K562 (cell line): ENCODE results near the gene PXN. TPM values are rescaled to one million over a fixed set of nuclear protein-coding genes. Genes with fewer than 3 reads are reported as not detected.

ENCODE experiments used
- ATF3 ChIP-seq, 2 experiments: fragments of 450-650 bp in 1 of 2; sonication (generic) in 1 of 2; formaldehyde crosslinking in 1 of 2; IDR thresholded peaks in 1 of 2; conservative IDR thresholded peaks in 1 of 2; 2 replicates each; pipeline versions ENCODE4 v1.6.1 to v1.8.1; 2016 to 2023; ENCODE audit warnings: mild to moderate bottlenecking in 2 of 2, moderate library complexity in 2 of 2, inconsistent platforms in 1 of 2, missing genetic modification reagents in 1 of 2
- BCL6 ChIP-seq: fragments of 250-450 bp; sonication (Bioruptor Pico); IDR thresholded peaks from 2 replicates; pipeline ENCODE4 v1.4.0; 2020
- BRCA1 ChIP-seq, 2 experiments: fragments of 450-650 bp in 1 of 2; sonication (generic) in 1 of 2; formaldehyde crosslinking in 1 of 2; IDR thresholded peaks; 2 replicates each; pipeline versions ENCODE4 v1.5.0 to v1.6.1; 2017 to 2020; ENCODE audit warnings: mild to moderate bottlenecking in 1 of 2, missing genetic modification reagents in 1 of 2
- HOMEZ ChIP-seq: fragments of 250-450 bp; sonication (Bioruptor Pico); IDR thresholded peaks from 2 replicates; pipeline ENCODE4 v1.4.0; 2020; ENCODE audit warnings: mild to moderate bottlenecking, moderate library complexity
- TOE1 ChIP-seq, 2 experiments: fragments of 450-650 bp in 1 of 2; sonication (generic) in 1 of 2; formaldehyde crosslinking in 1 of 2; IDR thresholded peaks; 2 replicates each; pipeline versions ENCODE4 v1.7.1 to v1.8.0; 2016 to 2022; ENCODE audit warnings: borderline replicate concordance in 2 of 2, mild to moderate bottlenecking in 2 of 2, antibody characterized with exemption in 1 of 2, inconsistent platforms in 1 of 2, low read depth in 1 of 2, missing genetic modification reagents in 1 of 2, moderate library complexity in 1 of 2
- ZBTB17 ChIP-seq: fragments of 450-650 bp; formaldehyde crosslinking; IDR thresholded peaks from 2 replicates; pipeline ENCODE4 v1.4.0; 2020; ENCODE audit warnings: mild to moderate bottlenecking
- polyA plus RNA-seq, 8 experiments: library from polyadenylated mRNA; depleted of rRNA in 4 of 8; stranded (reverse) in 5 of 8; unstranded in 3 of 8; fragments of >200 nt; fragmentation: Nextera tagmentation in 2 of 8; fragmentation: Illumina TruSeq in 1 of 8; extraction: Ambion mirVana in 2 of 8; extraction: Trizol in 1 of 8; gene quantifications; 2 replicates each; pipeline versions ENCODE4 v1.2.1 to v1.2.3, GENCODE V29; 2011 to 2014; ENCODE audit warnings: inconsistent platforms in 1 of 8, missing spikeins in 1 of 8
- total RNA-seq, 7 experiments: library from RNA; depleted of rRNA in 6 of 7; stranded (reverse); fragments of >200 nt in 6 of 7; fragmentation: Illumina TruSeq in 2 of 7; extraction: Trizol in 2 of 7; gene quantifications; 2 replicates each; pipeline versions ENCODE4 v1.2.1 to v1.2.3, GENCODE V29; 2011 to 2021; ENCODE audit warnings: low replicate concordance in 1 of 7
- TF ChIP-seq, protein P1 (sequence below), 2 experiments: fragments of 450-650 bp; IDR thresholded peaks; 2 replicates each; pipeline ENCODE4 v1.6.1; 2016; ENCODE audit warnings: mild to moderate bottlenecking in 2 of 2, borderline replicate concordance in 1 of 2, low read depth in 1 of 2, moderate library complexity in 1 of 2
- TF ChIP-seq, protein P2 (sequence below): fragments of 250-450 bp; sonication (Bioruptor Pico); IDR thresholded peaks from 2 replicates; pipeline ENCODE4 v1.4.0; 2020; ENCODE audit warnings: borderline replicate concordance

The PXN gene
- total and polyA plus RNA-seq, 9 of the 15 experiments (the other 6 are each of a cell fraction or from before 2014, with no cell fraction given): 4.0 to 74.1 (median 18.6) TPM

GRCh38 chr12:120206228-120206627 lies 59.3 kb downstream of the PXN start (continued):
- TF ChIP-seq HOMEZ (CRISPR knock-in tag) (no peak), TOE1 (IDR thresholded peaks at IDR 0.05; ENCODE audit: borderline replicate concordance) (no peak), TOE1 (CRISPR knock-in tag; IDR thresholded peaks at IDR 0.05; ENCODE audit: borderline replicate concordance, low read depth) (no peak), BCL6 (CRISPR knock-in tag) (no peak), ZBTB17 (CRISPR knock-in tag) (no peak), BRCA1 (IDR thresholded peaks at IDR 0.05) (no peak), BRCA1 (CRISPR knock-in tag; IDR thresholded peaks at IDR 0.05) (no peak), ATF3 (IDR thresholded peaks at IDR 0.05) (no peak), ATF3 (CRISPR knock-in tag; conservative IDR thresholded peaks at IDR 0.05) (no peak)
- TF ChIP-seq, protein P1, sequence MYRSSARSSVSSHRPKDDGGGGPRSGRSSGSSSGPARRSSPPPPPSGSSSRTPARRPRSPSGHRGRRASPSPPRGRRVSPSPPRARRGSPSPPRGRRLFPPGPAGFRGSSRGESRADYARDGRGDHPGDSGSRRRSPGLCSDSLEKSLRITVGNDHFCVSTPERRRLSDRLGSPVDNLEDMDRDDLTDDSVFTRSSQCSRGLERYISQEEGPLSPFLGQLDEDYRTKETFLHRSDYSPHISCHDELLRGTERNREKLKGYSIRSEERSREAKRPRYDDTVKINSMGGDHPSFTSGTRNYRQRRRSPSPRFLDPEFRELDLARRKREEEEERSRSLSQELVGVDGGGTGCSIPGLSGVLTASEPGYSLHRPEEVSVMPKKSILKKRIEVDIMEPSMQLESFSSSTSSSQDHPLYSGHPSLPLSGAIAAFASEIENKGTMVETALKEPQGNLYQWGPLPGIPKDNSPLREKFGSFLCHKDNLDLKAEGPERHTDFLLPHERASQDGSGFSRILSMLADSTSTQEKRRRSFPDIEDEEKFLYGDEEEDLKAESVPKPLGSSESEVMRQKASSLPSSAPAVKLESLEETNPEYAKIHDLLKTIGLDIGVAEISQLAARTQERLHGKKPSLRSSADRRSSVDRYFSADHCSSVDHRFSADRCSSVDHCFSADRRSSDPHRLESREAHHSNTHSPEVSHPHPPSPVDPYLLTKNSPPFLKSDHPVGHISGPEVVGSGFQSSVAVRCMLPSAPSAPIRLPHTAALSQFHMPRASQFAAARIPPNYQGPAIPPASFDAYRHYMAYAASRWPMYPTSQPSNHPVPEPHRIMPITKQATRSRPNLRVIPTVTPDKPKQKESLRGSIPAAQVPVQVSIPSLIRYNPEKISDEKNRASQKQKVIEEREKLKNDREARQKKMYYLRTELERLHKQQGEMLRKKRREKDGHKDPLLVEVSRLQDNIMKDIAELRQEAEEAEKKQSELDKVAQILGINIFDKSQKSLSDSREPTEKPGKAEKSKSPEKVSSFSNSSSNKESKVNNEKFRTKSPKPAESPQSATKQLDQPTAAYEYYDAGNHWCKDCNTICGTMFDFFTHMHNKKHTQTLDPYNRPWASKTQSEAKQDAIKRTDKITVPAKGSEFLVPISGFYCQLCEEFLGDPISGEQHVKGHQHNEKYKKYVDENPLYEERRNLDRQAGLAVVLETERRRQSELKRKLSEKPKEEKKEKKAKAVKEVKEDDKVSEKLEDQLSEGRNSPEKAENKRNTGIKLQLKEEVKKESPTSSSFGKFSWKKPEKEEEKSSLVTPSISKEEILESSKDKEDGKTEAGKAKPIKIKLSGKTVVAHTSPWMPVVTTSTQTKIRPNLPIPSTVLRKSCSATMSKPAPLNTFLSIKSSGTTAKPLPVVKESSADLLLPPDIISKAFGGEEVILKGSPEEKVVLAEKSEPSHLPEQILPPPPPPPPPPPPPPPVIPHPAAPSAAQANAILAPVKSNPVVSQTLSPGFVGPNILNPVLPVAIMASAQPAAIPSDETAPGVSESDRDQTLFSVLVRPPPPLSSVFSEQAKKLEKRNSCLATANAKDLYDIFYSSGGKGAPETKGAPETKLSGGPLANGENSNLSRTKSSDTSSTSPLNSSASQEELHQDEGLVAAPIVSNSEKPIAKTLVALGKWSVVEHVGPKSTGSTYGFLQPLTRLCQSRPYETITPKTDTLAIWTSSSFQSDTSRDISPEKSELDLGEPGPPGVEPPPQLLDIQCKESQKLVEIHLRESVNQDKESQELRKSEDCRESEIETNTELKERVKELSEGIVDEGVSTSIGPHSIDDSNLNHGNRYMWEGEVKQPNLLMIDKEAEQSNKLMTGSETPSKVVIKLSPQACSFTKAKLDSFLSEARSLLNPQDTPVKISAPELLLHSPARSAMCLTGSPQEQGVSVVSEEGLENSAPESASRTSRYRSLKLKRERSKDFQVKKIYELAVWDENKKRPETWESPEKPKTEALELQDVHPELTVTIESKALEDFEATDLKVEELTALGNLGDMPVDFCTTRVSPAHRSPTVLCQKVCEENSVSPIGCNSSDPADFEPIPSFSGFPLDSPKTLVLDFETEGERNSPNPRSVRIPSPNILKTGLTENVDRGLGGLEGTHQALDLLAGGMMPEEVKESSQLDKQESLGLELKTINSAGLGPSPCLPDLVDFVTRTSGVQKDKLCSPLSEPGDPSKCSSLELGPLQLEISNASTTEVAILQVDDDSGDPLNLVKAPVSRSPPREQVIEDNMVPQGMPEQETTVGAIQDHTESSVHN (IDR thresholded peaks at IDR 0.05; ENCODE audit: borderline replicate concordance in 1 of 2, low read depth in 1 of 2): no peak
- TF ChIP-seq, protein P2, sequence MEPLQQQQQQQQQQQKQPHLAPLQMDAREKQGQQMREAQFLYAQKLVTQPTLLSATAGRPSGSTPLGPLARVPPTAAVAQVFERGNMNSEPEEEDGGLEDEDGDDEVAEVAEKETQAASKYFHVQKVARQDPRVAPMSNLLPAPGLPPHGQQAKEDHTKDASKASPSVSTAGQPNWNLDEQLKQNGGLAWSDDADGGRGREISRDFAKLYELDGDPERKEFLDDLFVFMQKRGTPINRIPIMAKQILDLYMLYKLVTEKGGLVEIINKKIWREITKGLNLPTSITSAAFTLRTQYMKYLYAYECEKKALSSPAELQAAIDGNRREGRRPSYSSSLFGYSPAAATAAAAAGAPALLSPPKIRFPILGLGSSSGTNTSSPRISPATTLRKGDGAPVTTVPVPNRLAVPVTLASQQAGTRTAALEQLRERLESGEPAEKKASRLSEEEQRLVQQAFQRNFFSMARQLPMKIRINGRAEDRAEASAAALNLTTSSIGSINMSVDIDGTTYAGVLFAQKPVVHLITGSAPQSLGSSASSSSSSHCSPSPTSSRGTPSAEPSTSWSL (CRISPR knock-in tag): no peak
